ENCODE results near the gene CAMTA1. TPM values are rescaled to one million over a fixed set of nuclear protein-coding genes. Genes with fewer than 3 reads are reported as not detected.

Gene CAMTA1
- total and polyA plus RNA-seq, 2 experiments from 2014 or later = 89.0 to 145 TPM

DNA sequence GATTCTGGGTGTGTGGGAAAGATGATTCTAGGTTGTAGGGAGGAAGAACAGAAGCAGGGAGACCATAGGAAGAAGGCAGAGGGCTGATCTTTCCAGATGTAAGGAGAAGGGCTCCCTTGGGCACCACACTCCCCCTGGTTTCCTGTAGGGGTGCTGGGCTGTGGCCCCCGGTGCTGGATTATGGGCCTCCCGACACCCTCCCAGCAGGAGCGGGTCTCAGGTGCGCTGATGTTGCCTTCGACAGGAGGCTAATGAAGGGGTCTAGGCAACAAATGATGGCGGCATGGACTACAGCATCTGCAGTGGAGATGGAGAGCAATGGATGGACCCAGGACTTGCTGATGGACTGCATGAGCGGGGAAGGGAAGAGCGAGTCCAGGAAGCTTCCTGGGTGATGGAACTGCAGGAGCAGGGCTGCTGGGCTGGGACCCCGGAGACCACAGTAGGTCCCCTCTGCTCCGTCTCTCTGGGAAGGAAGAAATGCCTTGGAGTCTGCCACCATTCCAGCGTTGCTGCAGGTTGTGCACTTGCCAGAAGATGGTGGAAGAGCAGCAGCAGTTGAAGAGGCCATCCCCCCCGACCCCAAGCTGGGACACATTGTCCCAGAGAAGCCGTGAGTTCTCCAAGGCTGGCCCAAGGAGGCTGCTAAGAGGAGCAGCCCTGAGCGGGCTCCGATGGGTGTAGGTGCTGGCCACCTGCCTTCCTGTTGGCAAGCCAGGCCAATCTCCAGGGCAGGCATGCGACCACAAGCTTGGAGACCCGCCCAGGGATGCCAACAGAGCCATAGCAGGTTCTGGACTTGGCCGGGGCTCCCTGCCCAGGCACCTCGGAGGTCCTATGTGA is 890.4 kb downstream of the CAMTA1 start:
- DNase-seq (ENCODE audit: low spot score) = no peak
- no peak overlapping the region for H3K27ac ChIP-seq
- no peaks in the 10 kb centered on the region for H4K20me1 ChIP-seq (ENCODE audit: insufficient read depth, poor library complexity, severe bottlenecking)
- H3K36me3 ChIP-seq (replicated peaks; ENCODE audit: insufficient read depth, low read depth) = no peaks in the 10 kb centered on the region
- no peak overlapping the region for H3K4me2 ChIP-seq
- peaks cover 15% of the 10 kb centered on the region for H3K4me1 ChIP-seq (ENCODE audit: insufficient read depth)
- no peaks in the 10 kb centered on the region for H3K79me2 ChIP-seq
- H3K27me3 ChIP-seq = no peaks in the 10 kb centered on the region
- H3K9me2 ChIP-seq (replicated peaks; ENCODE audit: insufficient read depth) = no peaks in the 10 kb centered on the region
- no peaks in the 10 kb centered on the region for H3K9me3 ChIP-seq (ENCODE audit: low read depth)
- TF ChIP-seq, protein P1, sequence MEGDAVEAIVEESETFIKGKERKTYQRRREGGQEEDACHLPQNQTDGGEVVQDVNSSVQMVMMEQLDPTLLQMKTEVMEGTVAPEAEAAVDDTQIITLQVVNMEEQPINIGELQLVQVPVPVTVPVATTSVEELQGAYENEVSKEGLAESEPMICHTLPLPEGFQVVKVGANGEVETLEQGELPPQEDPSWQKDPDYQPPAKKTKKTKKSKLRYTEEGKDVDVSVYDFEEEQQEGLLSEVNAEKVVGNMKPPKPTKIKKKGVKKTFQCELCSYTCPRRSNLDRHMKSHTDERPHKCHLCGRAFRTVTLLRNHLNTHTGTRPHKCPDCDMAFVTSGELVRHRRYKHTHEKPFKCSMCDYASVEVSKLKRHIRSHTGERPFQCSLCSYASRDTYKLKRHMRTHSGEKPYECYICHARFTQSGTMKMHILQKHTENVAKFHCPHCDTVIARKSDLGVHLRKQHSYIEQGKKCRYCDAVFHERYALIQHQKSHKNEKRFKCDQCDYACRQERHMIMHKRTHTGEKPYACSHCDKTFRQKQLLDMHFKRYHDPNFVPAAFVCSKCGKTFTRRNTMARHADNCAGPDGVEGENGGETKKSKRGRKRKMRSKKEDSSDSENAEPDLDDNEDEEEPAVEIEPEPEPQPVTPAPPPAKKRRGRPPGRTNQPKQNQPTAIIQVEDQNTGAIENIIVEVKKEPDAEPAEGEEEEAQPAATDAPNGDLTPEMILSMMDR (IDR thresholded peaks at IDR 0.05; ENCODE audit: poor library complexity) = no peak
- TF ChIP-seq EZH2 (IDR thresholded peaks at IDR 0.05; ENCODE audit: borderline replicate concordance) (no peak), EZH2phosphoT487 (IDR thresholded peaks at IDR 0.05; ENCODE audit: low read depth, severe bottlenecking, unreplicated experiment) (no peak)
- H3K4me3 ChIP-seq = no peak overlapping the region
- WGBS (ENCODE audit: low lambda C conversion rate, missing lambda C conversion rate) = 93% methylated on average over 19 of the region's 19 CpGs
- H2AFZ ChIP-seq = no peak overlapping the region

DNA sequence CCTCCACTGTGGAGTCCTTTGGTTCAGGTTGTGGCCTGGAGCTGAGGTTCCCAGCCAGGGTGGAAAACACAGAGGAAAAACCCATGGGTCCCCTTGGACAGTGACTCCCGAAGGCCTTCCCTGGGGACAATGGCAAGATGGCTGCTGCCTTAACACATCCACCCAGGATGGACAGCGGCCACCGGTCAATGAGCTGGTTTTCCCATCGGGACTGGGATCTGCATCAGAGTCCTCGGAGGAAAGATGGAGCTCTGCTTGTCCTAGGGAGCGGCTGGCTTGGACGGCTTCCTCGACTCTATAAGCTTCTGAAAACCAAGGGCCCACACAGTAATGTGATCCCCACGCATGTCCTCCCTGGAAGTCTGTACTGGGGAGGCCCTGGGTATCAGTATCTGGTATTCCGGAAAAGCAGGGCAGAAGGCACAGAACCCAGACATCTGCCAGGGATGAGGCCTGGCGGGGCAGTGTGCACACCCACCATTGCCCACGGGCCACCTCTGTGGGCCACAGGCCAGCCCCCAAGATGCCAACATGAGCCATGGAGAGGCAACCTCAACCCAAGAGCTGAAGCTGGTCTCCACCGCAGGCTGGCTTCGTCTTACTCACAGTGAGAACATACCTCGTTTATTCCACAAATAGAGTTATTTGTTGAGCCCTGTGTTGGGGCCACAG is 891.2 kb downstream of the CAMTA1 start:
- no peaks in the 10 kb centered on the region for H3K9me2 ChIP-seq (replicated peaks; ENCODE audit: insufficient read depth)
- no peak overlapping the region for H3K4me2 ChIP-seq
- WGBS (ENCODE audit: low lambda C conversion rate, missing lambda C conversion rate) = 94% methylated on average over 15 of the region's 15 CpGs

DNA sequence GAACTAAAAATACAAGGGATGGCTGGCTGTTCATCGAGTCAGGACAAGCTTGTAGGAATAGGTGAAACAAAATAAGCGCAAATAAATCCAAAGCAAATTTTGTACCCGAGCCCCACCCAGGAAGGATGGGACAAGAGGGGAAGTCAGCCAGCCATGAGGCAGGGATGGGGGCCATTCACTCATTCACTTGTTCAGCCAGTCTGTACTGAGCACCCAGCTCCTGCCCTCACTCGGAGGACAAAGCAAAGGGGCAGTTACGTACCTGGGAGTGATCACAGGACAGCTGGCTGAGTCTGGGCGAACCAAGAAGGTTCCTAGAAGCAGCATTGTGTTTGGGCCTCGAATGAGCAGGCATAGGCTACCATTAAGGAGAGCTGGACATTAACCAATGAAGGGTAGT is 891.9 kb downstream of the CAMTA1 start:
- no peaks in the 10 kb centered on the region for H3K79me2 ChIP-seq
- no peak overlapping the region for H3K4me2 ChIP-seq
- H3K27me3 ChIP-seq = no peaks in the 10 kb centered on the region
- DNase-seq (ENCODE audit: low spot score) = no peak
- no peak for TF ChIP-seq EZH2 (IDR thresholded peaks at IDR 0.05; ENCODE audit: borderline replicate concordance)
- no peak for TF ChIP-seq EZH2phosphoT487 (IDR thresholded peaks at IDR 0.05; ENCODE audit: low read depth, severe bottlenecking, unreplicated experiment)
- TF ChIP-seq, protein P1 (IDR thresholded peaks at IDR 0.05; ENCODE audit: poor library complexity) = no peak
- no peak overlapping the region for H2AFZ ChIP-seq
- no peaks in the 10 kb centered on the region for H3K9me2 ChIP-seq (replicated peaks; ENCODE audit: insufficient read depth)
- no peaks in the 10 kb centered on the region for H4K20me1 ChIP-seq (ENCODE audit: insufficient read depth, poor library complexity, severe bottlenecking)
- H3K4me1 ChIP-seq (ENCODE audit: insufficient read depth) = peaks cover 21% of the 10 kb centered on the region
- no peak overlapping the region for H3K27ac ChIP-seq
- H3K4me3 ChIP-seq = no peak overlapping the region
- no peaks in the 10 kb centered on the region for H3K9me3 ChIP-seq (ENCODE audit: low read depth)
- no peaks in the 10 kb centered on the region for H3K36me3 ChIP-seq (replicated peaks; ENCODE audit: insufficient read depth, low read depth)
- 90% methylated on average over 7 of the region's 7 CpGs for WGBS (ENCODE audit: low lambda C conversion rate, missing lambda C conversion rate)

More for the DNA sequence above, 891.2 kb downstream of the CAMTA1 start:
- Histone ChIP-seq H3K36me3 (replicated peaks; ENCODE audit: insufficient read depth, low read depth) (no peaks in the 10 kb centered on the region), H3K79me2 (no peaks in the 10 kb centered on the region), H3K4me3 (no peak overlapping the region), H4K20me1 (ENCODE audit: insufficient read depth, poor library complexity, severe bottlenecking) (no peaks in the 10 kb centered on the region), H3K27me3 (no peaks in the 10 kb centered on the region), H2AFZ (no peak overlapping the region), H3K9me3 (ENCODE audit: low read depth) (no peaks in the 10 kb centered on the region), H3K27ac (no peak overlapping the region), H3K4me1 (ENCODE audit: insufficient read depth) (peaks cover 21% of the 10 kb centered on the region)
- no peak for DNase-seq (ENCODE audit: low spot score)
- no peak for TF ChIP-seq EZH2phosphoT487 (IDR thresholded peaks at IDR 0.05; ENCODE audit: low read depth, severe bottlenecking, unreplicated experiment)
- TF ChIP-seq, protein P1 (IDR thresholded peaks at IDR 0.05; ENCODE audit: poor library complexity) = no peak
- TF ChIP-seq EZH2 (IDR thresholded peaks at IDR 0.05; ENCODE audit: borderline replicate concordance) = no peak

Data from hepatocyte (in vitro differentiated cells).